ENCODE measurements around the gene RIC8A. TPM values are rescaled to one million over a fixed set of nuclear protein-coding genes. Genes with fewer than 3 reads are reported as not detected.
"Not testable (repeated sequence)": the region's sequence is repeated elsewhere in the genome, so short reads cannot be mapped to it uniquely, and the experiment has no call there.

RIC8A gene
- total RNA-seq, 1 donor from 2014 or later = 74.7 TPM

GRCh38 chr11:235609-235996, 28.1 kb downstream of the RIC8A start:
- intact Hi-C loops (cut with DNase I) = no loop called here
- DNase-seq (ENCODE audit: low spot score) = no peak
- ATAC-seq = peak; percentile 1

GRCh38 chr11:235997-236773, 28.7 kb downstream of the RIC8A start, which contains the start of gene SIRT3:
SIRT3 (minus strand) TSS chr11:236342; CDS start chr11:236328, 14 bp downstream.
- intact Hi-C loops (cut with DNase I) = no loop called here
- ATAC-seq (peak; percentile 95), DNase-seq (ENCODE audit: low spot score) (peak; percentile 87)

- DNase-seq (ENCODE audit: low spot score) (peak; percentile 91), ATAC-seq (peak; percentile 98)
- intact Hi-C loops (cut with DNase I) = no loop called here
Measured at GRCh38 chr11:236774-237767, 29.6 kb downstream of the RIC8A start, which contains the start of gene PSMD13. PSMD13 (plus strand) TSS chr11:236976; CDS start chr11:237050, 74 bp downstream.

- DNase-seq (ENCODE audit: low spot score); intact Hi-C loops (cut with DNase I); ATAC-seq: not testable (repeated sequence)
Measured at GRCh38 chr11:238346-238745, 30.8 kb downstream of the RIC8A start.

- ATAC-seq (no peak), DNase-seq (ENCODE audit: low spot score) (no peak)
- intact Hi-C loops (cut with DNase I) = no loop called here
Measured at GRCh38 chr11:240315-240714, 32.8 kb downstream of the RIC8A start.

- intact Hi-C loops (cut with DNase I) = no loop called here
- ATAC-seq = no peak
- no peak for DNase-seq (ENCODE audit: low spot score)
Measured at GRCh38 chr11:241634-242033, 34.1 kb downstream of the RIC8A start.

- no peak for ATAC-seq
- intact Hi-C loops (cut with DNase I) = no loop called here
- no peak for DNase-seq (ENCODE audit: low spot score)
Measured at GRCh38 chr11:244376-244775, 36.9 kb downstream of the RIC8A start.

GRCh38 chr11:249062-249461, 41.6 kb downstream of the RIC8A start:
- no peak for DNase-seq (ENCODE audit: low spot score)
- no peak for ATAC-seq
- intact Hi-C loops (cut with DNase I) = no loop called here

- ATAC-seq (no peak), DNase-seq (ENCODE audit: low spot score) (no peak)
- intact Hi-C loops (cut with DNase I) = no loop called here
Measured at GRCh38 chr11:250274-250673, 42.8 kb downstream of the RIC8A start.

GRCh38 chr11:250740-251299, 43.3 kb downstream of the RIC8A start:
- intact Hi-C loops (cut with DNase I) = no loop called here
- DNase-seq (ENCODE audit: low spot score) (peak; percentile 73), ATAC-seq (peak; percentile 87)

- intact Hi-C loops (cut with DNase I) = no loop called here
- peak; percentile 12 for ATAC-seq
- DNase-seq (ENCODE audit: low spot score) = no peak
Measured at GRCh38 chr11:251550-251949, 44.0 kb downstream of the RIC8A start.

- no peak for DNase-seq (ENCODE audit: low spot score)
- intact Hi-C loops (cut with DNase I) = no loop called here
- ATAC-seq = no peak
Measured at GRCh38 chr11:252666-253065, 45.2 kb downstream of the RIC8A start.

- intact Hi-C loops (cut with DNase I) = no loop called here
- DNase-seq (ENCODE audit: low spot score) = no peak
- no peak for ATAC-seq
Measured at GRCh38 chr11:253160-253885, 45.8 kb downstream of the RIC8A start.

GRCh38 chr11:253886-254270, 46.4 kb downstream of the RIC8A start:
- ATAC-seq = no peak
- intact Hi-C loops (cut with DNase I) = no loop called here

GRCh38 chr11:255176-255575, 47.7 kb downstream of the RIC8A start:
- DNase-seq (ENCODE audit: low spot score) (no peak), ATAC-seq (no peak)
- intact Hi-C loops (cut with DNase I) = no loop called here

More at GRCh38 chr11:253886-254270, 46.4 kb downstream of the RIC8A start:
- DNase-seq (ENCODE audit: low spot score) = no peak

GRCh38 chr11:255816-256215, 48.3 kb downstream of the RIC8A start:
- DNase-seq (ENCODE audit: low spot score) (no peak), ATAC-seq (no peak)
- intact Hi-C loops (cut with DNase I) = no loop called here

GRCh38 chr11:256952-257737, 49.6 kb downstream of the RIC8A start:
- DNase-seq (ENCODE audit: low spot score) (no peak), ATAC-seq (no peak)
- intact Hi-C loops (cut with DNase I) = no loop called here
